GM12891 (cell line): ENCODE measurements around the gene FOXN3.

ENCODE experiments used
- PAX5 ChIP-seq: IDR thresholded peaks from 2 replicates; pipeline ENCODE4 v1.6.1; 2011; ENCODE audit warnings: low read length, moderate library complexity, mild to moderate bottlenecking; ENCODE audit not compliant: insufficient read depth, severe bottlenecking
- POLR2A ChIP-seq: IDR thresholded peaks from 2 replicates; pipeline ENCODE4 v1.6.1; 2011; ENCODE audit warnings: low read depth, low read length, control low read depth
- POLR2AphosphoS5 ChIP-seq: IDR thresholded peaks from 2 replicates; pipeline ENCODE4 v1.6.1; 2011; ENCODE audit warnings: low read depth, low read length, control low read depth
- POU2F2 ChIP-seq: IDR thresholded peaks from 2 replicates; pipeline ENCODE4 v1.6.1; 2011; ENCODE audit warnings: low read depth, mild to moderate bottlenecking, control low read depth, low read length, moderate library complexity
- SPI1 ChIP-seq: IDR thresholded peaks from 2 replicates; pipeline ENCODE4 v1.6.1; 2011; ENCODE audit warnings: low read depth, low read length, control low read depth
- TAF1 ChIP-seq: IDR thresholded peaks from 2 replicates; pipeline ENCODE4 v1.6.1; 2011; ENCODE audit warnings: low read depth, low read length, control low read depth

DNA sequence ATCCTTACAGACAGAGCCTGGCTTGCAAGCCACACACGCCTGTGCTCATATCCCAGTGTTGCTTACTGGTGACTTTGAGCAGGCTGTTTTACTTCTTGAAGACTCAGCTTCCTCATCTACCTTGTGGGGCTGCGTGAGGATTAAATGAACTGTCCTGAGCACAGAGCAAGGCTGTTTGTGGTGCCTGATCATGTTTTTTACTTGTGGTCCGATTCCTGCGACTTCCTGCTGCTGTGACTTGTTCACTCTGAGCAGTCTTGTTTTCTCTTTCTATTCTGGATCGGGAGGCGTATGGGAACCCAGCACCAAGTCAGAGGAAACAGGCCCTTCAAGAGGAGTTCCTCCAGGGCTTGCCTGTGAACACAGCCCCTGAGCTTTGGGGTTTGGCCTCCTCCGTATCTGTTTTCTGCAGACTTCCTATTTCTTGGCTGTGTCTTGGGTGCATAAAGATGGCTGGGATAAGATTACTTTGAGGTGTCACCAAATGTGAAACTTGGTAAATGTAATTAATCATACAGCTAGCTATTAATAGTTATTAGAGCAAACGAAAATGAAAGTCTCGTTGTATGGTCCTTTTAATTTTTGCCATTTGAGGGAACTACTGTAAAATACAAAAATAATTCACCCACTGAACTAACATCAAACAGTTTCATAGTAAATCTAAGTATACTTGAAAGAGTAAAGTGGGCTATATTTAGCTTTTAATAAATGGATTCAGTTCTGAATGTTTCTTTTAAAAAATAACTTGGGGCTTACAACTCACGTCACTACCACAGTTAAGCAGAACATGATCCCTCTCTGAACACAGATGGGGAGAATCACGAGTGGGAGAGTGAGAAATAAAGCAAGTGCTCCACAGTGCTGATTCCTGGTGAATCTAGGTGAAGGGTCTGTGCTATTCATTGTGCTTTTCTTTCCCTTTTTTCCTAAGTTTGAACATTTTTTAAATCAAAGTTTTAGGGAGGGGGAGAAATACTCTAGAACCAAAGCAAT, 251.5 kb downstream of the FOXN3 start:
- no peak for TF ChIP-seq POLR2AphosphoS5
- no peak for TF ChIP-seq PAX5
- TF ChIP-seq POLR2A: peak; percentile 57
- no peak; the same call in 1 of the 2 replicates for TF ChIP-seq TAF1
- TF ChIP-seq POU2F2: no peak
- peak; percentile 50; the same call in 1 of the 2 replicates for TF ChIP-seq SPI1
